ENCODE data around the gene CSNK1E.

- no peak for TF ChIP-seq MYC (IDR thresholded peaks at IDR 0.05; ENCODE audit: low read depth, low read length)
- TF ChIP-seq MYC (CRISPR knock-in tag; IDR thresholded peaks at IDR 0.05; ENCODE audit: borderline replicate concordance, low read depth), result no peak
- no peak for TF ChIP-seq MTF1 (CRISPR knock-in tag; IDR thresholded peaks at IDR 0.05; ENCODE audit: borderline replicate concordance)
- TF ChIP-seq GABPA (tag; conservative IDR thresholded peaks at IDR 0.05; ENCODE audit: low read depth), result no peak
- TF ChIP-seq EZH2 (IDR thresholded peaks at IDR 0.05; ENCODE audit: borderline replicate concordance, low read depth, low read length), result no peak
- TF ChIP-seq CREB1 (IDR thresholded peaks at IDR 0.05), result no peak
- TF ChIP-seq CREB1 (CRISPR knock-in tag; IDR thresholded peaks at IDR 0.05), result no peak
- TF ChIP-seq MAFK (IDR thresholded peaks at IDR 0.05; ENCODE audit: low read length), result no peak
- no peak for TF ChIP-seq SOX6 (IDR thresholded peaks at IDR 0.05)
Observed at GRCh38 chr22:38300946-38301345, 16.3 kb downstream of the CSNK1E start.
